ENCODE results near the gene FUT2.

- no peak for TF ChIP-seq POLR2AphosphoS5 (IDR thresholded peaks at IDR 0.05; ENCODE audit: low read depth, low read length)
- no peak for TF ChIP-seq POLR2A (IDR thresholded peaks at IDR 0.05; ENCODE audit: low read depth, low read length)
- no peak for TF ChIP-seq TAF1 (IDR thresholded peaks at IDR 0.05; ENCODE audit: borderline replicate concordance, low read depth, low read length)
Measured at GRCh38 chr19:48724796-48725753, 29.3 kb downstream of the FUT2 start.
